Left colon (tissue), 2 donors: ENCODE data around the gene DRC7. TPM values are rescaled to one million over a fixed set of nuclear protein-coding genes. Genes with fewer than 3 reads are reported as not detected.

Experiments used
- ATAC-seq: fragments of 200-7000 bp; cut with Tn5 transposase; one replicate; pipeline ENCODE4 v1.9.1; 2020; ENCODE audit warnings: mild to moderate bottlenecking, moderate library complexity
- DNase-seq, 2 donors: peaks; one replicate each; pipeline ENCODE4 v3.0.0-alpha.2; 2020
- intact Hi-C, 2 donors: fragments of 100-400 bp; cut with DNase I in 1 of 2; cut with micrococcal nuclease in 1 of 2; formaldehyde crosslinking; loops; one replicate each; pipeline versions ENCODE4 v1.11.2 to v1.14.0; 2022; cut with DNase I, micrococcal nuclease
- total RNA-seq, 2 donors: library from RNA; stranded (reverse); fragmentation: NEBNext Ultra II Directional; extraction: Animal tissue kit (Norgen Biotek cat#: 25700); gene quantifications; one replicate each; pipeline ENCODE4 v1.2.1, GENCODE V29; 2021
- donor health status: DM: no; HTN: no; CAD: no.
- donor health status: DM: yes; HTN: yes; CAD: no.

DRC7 gene
- total RNA-seq, 2 donors from 2014 or later, result not detected

DNA sequence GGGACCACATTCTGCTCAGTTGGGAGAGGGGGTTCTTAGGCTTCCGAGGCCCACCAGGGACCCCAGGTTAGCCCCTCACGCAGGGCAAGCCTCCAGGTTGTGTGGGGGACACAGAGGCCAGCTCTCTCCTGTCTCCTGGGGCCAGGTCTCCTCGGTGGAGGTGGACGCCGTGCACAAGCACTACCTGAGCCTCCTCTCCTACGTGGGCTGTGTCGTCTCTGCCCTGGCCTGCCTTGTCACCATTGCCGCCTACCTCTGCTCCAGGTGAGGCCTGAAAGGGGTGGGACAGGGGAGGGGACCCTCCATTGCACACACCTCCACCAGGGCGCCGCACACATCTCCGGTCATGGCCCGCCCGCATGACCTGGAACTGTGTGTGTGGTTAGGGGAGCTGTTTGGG lies 37.4 kb upstream of the DRC7 start:
- intact Hi-C loops, result no loop called here
- no peak for ATAC-seq
- no peak for DNase-seq

DNA sequence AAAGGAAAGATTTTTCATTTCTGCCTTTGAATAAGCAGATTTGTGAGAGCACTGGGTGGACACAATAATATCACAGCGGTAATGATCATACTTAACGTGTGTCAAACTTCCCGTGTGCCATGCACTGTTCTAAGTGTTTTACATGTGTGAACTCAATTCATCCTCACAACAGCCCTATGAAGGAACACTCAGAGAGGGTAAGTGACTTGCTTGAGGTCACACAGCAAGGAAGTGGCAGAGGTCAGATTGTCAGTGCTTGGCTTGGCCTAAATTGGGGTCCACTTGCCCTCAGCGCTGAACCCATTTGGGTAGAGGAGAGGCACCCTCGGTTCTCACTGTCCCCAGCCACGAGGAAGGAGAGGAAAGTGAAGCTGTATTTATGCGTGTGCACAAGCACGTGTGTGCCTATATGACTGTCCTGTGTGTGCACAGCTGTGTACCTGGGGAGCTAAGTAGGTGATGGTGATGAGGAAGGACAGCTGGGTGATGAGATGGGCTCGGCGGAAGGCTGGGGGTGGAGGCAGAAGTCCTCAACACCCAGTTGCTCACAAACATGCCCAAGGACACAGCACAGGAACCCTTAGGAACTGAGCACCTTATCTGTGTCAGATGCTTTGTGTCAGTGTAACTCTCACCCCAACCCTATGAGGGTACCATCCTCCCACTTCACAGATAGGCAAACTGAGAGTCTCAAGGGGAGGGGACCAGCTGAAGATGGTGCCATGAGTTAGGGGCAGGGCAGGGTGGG lies 36.3 kb upstream of the DRC7 start:
- DNase-seq (no peak), ATAC-seq (no peak)
- intact Hi-C loops, result no loop called here

DNA sequence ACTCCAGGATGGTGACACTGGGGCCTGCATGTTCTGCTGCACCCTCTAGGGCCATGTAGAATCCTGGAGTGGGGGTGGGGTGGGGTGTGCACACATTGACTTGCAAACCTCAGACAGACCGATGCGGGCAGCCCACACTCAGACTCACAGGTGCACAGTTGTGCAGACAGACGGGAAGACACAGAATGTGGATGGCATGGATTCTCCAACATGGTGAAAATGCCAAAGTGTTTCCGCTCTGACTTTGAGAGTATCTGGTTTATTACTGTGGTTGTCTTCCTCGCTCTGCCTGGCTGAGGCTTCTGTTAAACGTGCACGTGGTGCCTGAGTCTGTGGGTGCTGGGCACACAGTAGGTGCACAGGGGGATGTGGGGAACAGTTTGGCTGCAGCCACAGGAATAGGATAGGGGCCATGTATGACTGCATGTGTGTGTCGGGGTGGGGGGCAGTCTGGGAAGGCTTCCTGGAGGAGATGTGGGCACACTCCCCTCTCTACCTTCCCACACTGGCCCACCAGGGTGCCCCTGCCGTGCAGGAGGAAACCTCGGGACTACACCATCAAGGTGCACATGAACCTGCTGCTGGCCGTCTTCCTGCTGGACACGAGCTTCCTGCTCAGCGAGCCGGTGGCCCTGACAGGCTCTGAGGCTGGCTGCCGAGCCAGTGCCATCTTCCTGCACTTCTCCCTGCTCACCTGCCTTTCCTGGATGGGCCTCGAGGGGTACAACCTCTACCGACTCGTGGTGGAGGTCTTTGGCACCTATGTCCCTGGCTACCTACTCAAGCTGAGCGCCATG lies 35.5 kb upstream of the DRC7 start:
- intact Hi-C loops, result no loop called here

DNA sequence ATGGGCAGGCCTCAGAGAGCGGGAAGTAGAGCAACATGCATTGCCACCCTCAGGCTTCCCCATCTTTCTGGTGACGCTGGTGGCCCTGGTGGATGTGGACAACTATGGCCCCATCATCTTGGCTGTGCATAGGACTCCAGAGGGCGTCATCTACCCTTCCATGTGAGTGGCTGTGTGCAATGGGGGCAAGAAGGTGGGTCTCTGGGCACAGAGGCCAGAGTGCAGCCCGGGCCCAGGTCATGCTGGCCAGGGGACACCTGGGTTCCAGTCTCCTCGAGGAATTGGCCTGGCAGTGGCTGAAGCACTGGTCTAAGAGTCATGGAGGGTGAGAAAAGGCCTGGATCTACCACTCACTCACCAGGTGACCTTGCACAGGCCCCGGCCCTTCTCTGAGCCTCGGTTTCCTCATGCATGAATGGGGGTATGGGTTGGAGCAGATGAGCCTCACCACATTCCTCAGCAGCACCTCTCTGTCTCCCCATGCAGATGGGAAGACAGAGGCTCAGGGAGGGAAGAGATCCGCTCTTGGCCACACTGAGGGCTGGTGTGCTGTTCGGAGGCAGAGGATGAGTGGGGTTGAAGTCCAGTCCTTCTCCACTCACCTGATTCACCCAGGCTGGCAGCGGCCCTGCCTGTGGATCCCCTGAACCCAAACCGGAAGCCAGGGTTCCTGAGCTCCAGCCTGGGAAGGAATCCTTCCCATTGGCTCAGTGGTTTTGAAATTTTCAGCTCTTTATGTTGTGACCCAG lies 33.7 kb upstream of the DRC7 start:
- DNase-seq, result no peak
- no peak for ATAC-seq
- intact Hi-C loops, result no loop called here

More for the DNA sequence above, 35.5 kb upstream of the DRC7 start:
- ATAC-seq (no peak), DNase-seq (no peak)

DNA sequence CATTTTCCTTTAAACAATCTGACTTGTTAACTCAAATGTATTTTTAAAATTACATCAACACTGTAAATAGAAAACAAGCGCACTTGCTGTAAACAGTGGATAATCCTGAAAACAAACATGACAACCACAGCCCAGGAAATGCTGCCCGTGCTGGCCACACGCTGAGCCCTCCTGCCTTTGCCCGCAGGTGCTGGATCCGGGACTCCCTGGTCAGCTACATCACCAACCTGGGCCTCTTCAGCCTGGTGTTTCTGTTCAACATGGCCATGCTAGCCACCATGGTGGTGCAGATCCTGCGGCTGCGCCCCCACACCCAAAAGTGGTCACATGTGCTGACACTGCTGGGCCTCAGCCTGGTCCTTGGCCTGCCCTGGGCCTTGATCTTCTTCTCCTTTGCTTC lies 33.1 kb upstream of the DRC7 start:
- intact Hi-C loops, result no loop called here
- no peak for ATAC-seq
- DNase-seq, result no peak

GRCh38 chr16:57661936-57662906 lies 32.4 kb upstream of the DRC7 start:
- DNase-seq, result no peak
- intact Hi-C loops, result no loop called here
- ATAC-seq, result no peak

GRCh38 chr16:57663436-57663835 lies 31.2 kb upstream of the DRC7 start:
- DNase-seq (no peak), ATAC-seq (no peak)
- intact Hi-C loops, result no loop called here

DNA sequence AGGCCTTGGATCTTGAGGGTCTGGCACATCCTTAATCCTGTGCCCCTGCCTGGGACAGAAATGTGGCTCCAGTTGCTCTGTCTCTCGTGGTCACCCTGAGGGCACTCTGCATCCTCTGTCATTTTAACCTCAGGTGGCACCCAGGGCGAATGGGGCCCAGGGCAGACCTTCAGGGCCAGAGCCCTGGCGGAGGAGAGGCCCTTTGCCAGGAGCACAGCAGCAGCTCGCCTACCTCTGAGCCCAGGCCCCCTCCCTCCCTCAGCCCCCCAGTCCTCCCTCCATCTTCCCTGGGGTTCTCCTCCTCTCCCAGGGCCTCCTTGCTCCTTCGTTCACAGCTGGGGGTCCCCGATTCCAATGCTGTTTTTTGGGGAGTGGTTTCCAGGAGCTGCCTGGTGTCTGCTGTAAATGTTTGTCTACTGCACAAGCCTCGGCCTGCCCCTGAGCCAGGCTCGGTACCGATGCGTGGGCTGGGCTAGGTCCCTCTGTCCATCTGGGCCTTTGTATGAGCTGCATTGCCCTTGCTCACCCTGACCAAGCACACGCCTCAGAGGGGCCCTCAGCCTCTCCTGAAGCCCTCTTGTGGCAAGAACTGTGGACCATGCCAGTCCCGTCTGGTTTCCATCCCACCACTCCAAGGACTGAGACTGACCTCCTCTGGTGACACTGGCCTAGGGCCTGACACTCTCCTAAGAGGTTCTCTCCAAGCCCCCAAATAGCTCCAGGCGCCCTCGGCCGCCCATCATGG lies 30.5 kb upstream of the DRC7 start:
- intact Hi-C loops, result no loop called here
- ATAC-seq (no peak), DNase-seq (no peak)

DNA sequence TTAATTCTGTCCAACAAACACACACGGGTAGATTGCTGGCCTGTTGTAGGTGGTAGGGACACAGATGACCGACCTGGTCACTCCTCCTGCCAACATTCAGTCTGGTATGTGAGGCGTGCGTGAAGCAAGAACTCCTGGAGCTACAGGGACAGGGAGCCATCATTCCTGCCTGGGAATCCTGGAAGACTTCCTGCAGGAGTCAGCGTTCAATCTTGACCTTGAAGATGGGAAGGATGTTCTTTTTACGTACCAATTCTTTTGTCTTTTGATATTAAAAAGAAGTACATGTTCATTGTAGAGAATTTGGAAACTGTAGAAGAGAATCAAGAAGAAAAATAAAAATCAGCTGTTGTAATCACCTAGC lies 30.0 kb upstream of the DRC7 start:
- intact Hi-C loops, result no loop called here
- ATAC-seq, result no peak
- no peak for DNase-seq

- DNase-seq (no peak), ATAC-seq (no peak)
- intact Hi-C loops, result no loop called here
Measured at GRCh38 chr16:57665541-57665940, 29.1 kb upstream of the DRC7 start.

DNA sequence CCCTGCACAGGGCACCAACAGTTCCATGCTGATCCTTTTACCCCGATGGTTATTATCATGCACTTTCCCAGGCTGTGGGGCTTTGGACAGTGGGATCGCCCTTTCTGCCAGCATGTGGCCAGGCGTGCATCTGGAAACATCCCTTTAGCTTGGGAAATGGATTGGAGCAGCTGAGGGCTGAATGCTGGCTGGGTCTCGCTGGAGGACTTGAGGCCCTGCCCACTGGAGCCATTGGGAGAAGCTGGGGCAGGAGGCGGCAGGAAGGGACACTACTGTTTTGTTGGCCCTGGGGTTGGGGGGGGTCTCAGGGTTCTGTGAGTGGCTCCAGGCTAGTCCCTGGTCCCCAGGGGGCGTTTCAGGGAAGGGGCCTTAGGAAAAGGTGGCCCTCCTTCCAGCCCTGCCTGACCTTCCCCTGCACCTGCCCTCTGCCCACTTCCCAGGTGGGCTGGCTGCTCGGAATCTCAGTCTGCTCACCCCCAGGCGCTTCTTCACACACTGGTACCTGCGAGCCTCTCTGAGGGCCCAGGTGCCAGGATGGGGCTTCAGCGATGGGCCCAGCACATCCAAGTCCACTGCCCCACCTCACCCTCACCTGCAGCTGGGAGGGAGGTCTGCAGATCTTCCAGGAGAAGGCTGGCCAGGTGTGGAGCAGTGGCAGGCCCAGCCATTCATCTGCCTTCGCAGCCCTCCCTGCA lies 28.1 kb upstream of the DRC7 start:
- ATAC-seq (peak; percentile 9), DNase-seq (no peak)
- intact Hi-C loops, result no loop called here

- ATAC-seq, result peak; percentile 11
- DNase-seq, result no peak
- intact Hi-C loops, result no loop called here
Measured at GRCh38 chr16:57667048-57667525, 27.5 kb upstream of the DRC7 start.

DNA sequence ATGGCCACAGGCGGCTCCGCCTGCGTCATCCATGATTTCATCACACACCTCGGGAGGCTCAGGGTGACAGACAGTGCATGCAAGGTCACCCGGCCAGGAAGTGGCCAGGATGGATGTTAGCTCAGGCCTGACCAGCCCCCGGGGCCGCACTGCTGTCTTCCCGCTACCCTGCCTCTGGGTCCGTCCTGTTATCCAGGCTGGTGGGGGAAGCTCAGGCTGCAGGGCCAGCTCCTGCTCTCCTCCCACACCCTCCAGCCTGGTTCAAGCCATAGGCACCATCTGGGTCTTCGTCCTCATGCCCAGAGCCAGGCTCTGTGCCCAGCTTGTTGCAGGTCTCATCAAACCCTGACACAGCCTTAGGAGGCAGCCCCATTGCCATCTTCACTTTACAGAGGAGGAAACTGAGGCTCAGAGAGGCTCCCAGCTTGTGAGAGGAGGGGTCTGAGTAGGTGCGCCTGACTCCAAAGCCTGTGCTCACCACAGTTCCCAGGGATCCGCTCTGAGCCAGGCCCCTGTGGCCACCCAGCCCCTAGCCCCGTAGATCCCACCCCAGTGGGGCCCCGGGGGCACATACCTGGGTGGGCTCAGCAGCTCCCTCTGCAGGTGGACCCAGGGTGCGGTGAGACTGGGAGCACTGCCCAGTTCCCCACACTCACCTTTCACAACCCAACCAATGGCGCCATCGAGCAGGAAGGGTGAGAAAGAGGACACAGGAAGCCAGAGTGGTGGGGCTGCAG lies 26.9 kb upstream of the DRC7 start:
- intact Hi-C loops, result no loop called here

DNA sequence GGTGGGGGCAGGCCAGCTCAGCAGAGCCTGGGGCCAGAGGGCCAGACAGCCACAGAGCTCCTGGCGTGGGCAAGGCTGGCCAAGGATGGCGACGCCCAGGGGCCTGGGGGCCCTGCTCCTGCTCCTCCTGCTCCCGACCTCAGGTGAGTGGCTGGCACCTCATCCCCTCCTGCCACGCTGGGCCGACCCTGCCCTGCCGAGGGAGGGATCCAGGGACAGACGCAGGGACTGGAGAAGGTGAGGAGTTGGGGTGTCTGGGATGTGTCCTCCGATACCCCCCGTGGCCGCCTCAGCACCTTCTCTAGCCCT lies 26.4 kb upstream of the DRC7 start, which contains the start of gene ADGRG3:
Gene ADGRG3, plus strand, starts transcription at position 44 of the 309 bp plus-strand sequence. Its CDS starts 42 bp downstream, at position 86.
- no peak for ATAC-seq
- intact Hi-C loops, result no loop called here
- DNase-seq, result no peak

More for the DNA sequence above, 26.9 kb upstream of the DRC7 start:
- ATAC-seq, result peak; percentile 28
- DNase-seq, result no peak

DNA sequence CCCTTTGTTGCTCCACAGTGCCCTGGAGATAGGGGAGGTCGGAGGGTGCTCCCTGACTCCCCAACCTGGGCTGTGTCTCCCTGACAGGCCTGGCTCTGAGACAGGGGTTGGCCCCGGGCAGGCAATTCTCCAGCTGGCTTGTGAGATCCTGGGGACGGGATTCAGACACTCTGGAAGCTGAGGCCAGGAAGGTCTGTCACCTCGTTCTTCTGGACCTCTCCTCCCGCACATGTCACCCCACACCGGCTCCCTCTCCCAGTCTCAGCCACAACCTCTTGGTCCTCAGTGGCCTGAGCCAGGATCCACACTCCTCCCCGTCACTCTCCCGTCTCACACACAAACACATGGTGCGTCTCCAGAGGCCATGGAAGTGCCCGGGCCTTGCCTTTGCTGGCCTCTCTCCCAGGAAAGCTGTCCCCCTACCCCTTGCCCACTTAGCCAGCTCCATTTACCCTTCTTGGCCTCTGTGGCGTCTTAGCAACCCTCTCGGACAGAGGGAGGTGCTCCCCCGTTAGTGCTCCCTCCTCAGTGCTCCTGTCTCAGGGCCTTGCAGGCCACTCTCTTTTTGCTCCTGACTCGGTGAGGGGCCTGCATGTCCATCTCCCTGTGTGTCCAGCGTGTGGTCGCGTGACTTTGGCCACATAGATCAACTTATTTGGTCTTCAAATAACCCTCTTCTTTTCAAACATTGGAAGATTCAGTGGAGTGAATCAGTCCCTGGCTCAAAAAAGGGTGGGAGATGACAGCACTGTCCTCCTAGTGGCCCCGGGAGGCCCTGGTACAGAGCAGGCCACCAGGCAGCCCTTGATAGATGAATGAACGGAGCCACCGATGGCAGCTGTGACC lies 25.8 kb upstream of the DRC7 start:
- intact Hi-C loops, result no loop called here
- no peak for DNase-seq
- no peak for ATAC-seq
